Right ventricle myocardium superior (tissue), 1 donor: ENCODE measurements around the gene TSPAN9. TPM values are rescaled to one million over a fixed set of nuclear protein-coding genes. Genes with fewer than 3 reads are reported as not detected.
A peak's percentile ranks its signal among the peaks of the same experiment; 100 is the strongest.

Source experiments
- ATAC-seq: fragments of 200-7000 bp; cut with Tn5 transposase; one replicate; pipeline ENCODE4 v1.9.1; 2020; ENCODE audit warnings: mild to moderate bottlenecking; ENCODE audit not compliant: poor library complexity
- DNase-seq: peaks from one replicate; pipeline ENCODE4 v3.0.0-alpha.2; 2020
- intact Hi-C: fragments of 100-400 bp; cut with DNase I; formaldehyde crosslinking; loops from one replicate; pipeline ENCODE4 v1.11.2; 2022
- total RNA-seq: library from RNA; stranded (reverse); fragmentation: NEBNext Ultra II Directional; extraction: Animal tissue kit (Norgen Biotek cat#: 25700); gene quantifications from one replicate; pipeline ENCODE4 v1.2.1, GENCODE V29; 2021
- donor health status: DM: no; HTN: yes; CAD: no; lungs with severe emphysema.

TSPAN9 gene
- total RNA-seq, 1 donor from 2014 or later: 156 TPM

- DNase-seq (peak; percentile 60), ATAC-seq (peak; percentile 50)
- intact Hi-C loops: no loop called here
These were observed 236.8 kb downstream of the TSPAN9 start for GRCh38 chr12:3313675-3314663.

GRCh38 chr12:3315201-3315661 lies 238.1 kb downstream of the TSPAN9 start:
- intact Hi-C loops: no loop called here
- DNase-seq (peak; percentile 77), ATAC-seq (peak; percentile 85)

GRCh38 chr12:3316776-3317480 lies 239.7 kb downstream of the TSPAN9 start:
- DNase-seq (no peak), ATAC-seq (no peak)
- intact Hi-C loops: no loop called here

- intact Hi-C loops: no loop called here
- DNase-seq (no peak), ATAC-seq (no peak)
These were observed 240.3 kb downstream of the TSPAN9 start for GRCh38 chr12:3317481-3317815.

- ATAC-seq (no peak), DNase-seq (no peak)
- intact Hi-C loops: no loop called here
These were observed 240.8 kb downstream of the TSPAN9 start for GRCh38 chr12:3317841-3318501.

- DNase-seq (no peak), ATAC-seq (no peak)
- intact Hi-C loops: no loop called here
These were observed 242.7 kb downstream of the TSPAN9 start for GRCh38 chr12:3319723-3320492.

- ATAC-seq (peak; percentile 18), DNase-seq (no peak)
- intact Hi-C loops: no loop called here
These were observed 243.8 kb downstream of the TSPAN9 start for GRCh38 chr12:3320881-3321509.

GRCh38 chr12:3321881-3322280 lies 244.7 kb downstream of the TSPAN9 start:
- DNase-seq: no peak
- intact Hi-C loops: no loop called here
- ATAC-seq: no peak

- ATAC-seq: no peak
- DNase-seq: peak; percentile 53
- intact Hi-C loops: no loop called here
These were observed 246.0 kb downstream of the TSPAN9 start for GRCh38 chr12:3323002-3323685.

- DNase-seq (no peak), ATAC-seq (no peak)
- intact Hi-C loops: no loop called here
These were observed 248.6 kb downstream of the TSPAN9 start for GRCh38 chr12:3325736-3326135.

- intact Hi-C loops: no loop called here
- ATAC-seq (no peak), DNase-seq (no peak)
These were observed 249.1 kb downstream of the TSPAN9 start for GRCh38 chr12:3326156-3326849.

- ATAC-seq (peak; percentile 69), DNase-seq (no peak)
- intact Hi-C loops: no loop called here
These were observed 249.9 kb downstream of the TSPAN9 start for GRCh38 chr12:3326850-3327780.

GRCh38 chr12:3328081-3328480 lies 250.9 kb downstream of the TSPAN9 start:
- intact Hi-C loops: no loop called here
- DNase-seq (no peak), ATAC-seq (no peak)

- intact Hi-C loops: no loop called here
- ATAC-seq (no peak), DNase-seq (no peak)
These were observed 251.4 kb downstream of the TSPAN9 start for GRCh38 chr12:3328571-3328970.

GRCh38 chr12:3329361-3329760 lies 252.2 kb downstream of the TSPAN9 start:
- no peak for ATAC-seq
- intact Hi-C loops: no loop called here
- DNase-seq: no peak

- ATAC-seq (no peak), DNase-seq (no peak)
- intact Hi-C loops: no loop called here
These were observed 253.9 kb downstream of the TSPAN9 start for GRCh38 chr12:3330976-3331510.
